Endodermal cell (in vitro differentiated cells): Measurements from ENCODE around the gene ZNF71. TPM values are rescaled to one million over a fixed set of nuclear protein-coding genes. Genes with fewer than 3 reads are reported as not detected.

Source experiments
- DNase-seq: peaks from one replicate; pipeline ENCODE4 v3.0.0-alpha.2; 2017
- H3K27ac ChIP-seq: 2 replicates; pipeline ENCODE4 v1.5.1; 2013; ENCODE audit warnings: mild to moderate bottlenecking, low read depth, low read length, moderate library complexity
- H3K27me3 ChIP-seq: 2 replicates; pipeline ENCODE4 v1.6.1; 2013; ENCODE audit warnings: mild to moderate bottlenecking, low read length, moderate library complexity; ENCODE audit not compliant: insufficient read depth, control insufficient read depth, poor library complexity, severe bottlenecking
- H3K36me3 ChIP-seq: 2 replicates; pipeline ENCODE4 v1.7.0; 2013; ENCODE audit warnings: mild to moderate bottlenecking, low read length, moderate library complexity; ENCODE audit not compliant: control insufficient read depth, insufficient read depth
- H3K4me1 ChIP-seq: one replicate; pipeline ENCODE4 v1.7.0; 2013; ENCODE audit warnings: low read length; ENCODE audit not compliant: control insufficient read depth, insufficient read depth
- H3K4me3 ChIP-seq: 2 replicates; pipeline ENCODE4 v1.5.1; 2013; ENCODE audit warnings: mild to moderate bottlenecking, low read length, moderate library complexity
- H3K9ac ChIP-seq: 2 replicates; pipeline ENCODE4 v1.6.1; 2013; ENCODE audit warnings: mild to moderate bottlenecking, low read length, moderate library complexity; ENCODE audit not compliant: poor library complexity, severe bottlenecking; ENCODE audit errors: extremely low read depth
- H3K9me3 ChIP-seq: 2 replicates; pipeline ENCODE4 v1.6.1; 2013; ENCODE audit warnings: mild to moderate bottlenecking, low read length, moderate library complexity; ENCODE audit not compliant: control insufficient read depth
- H3K27ac Mint-ChIP-seq: 2 replicates; pipeline ENCODE4 v1.8.0; 2020; ENCODE audit warnings: mixed read lengths
- H3K27me3 Mint-ChIP-seq: 2 replicates; pipeline ENCODE4 v1.8.0; 2021; ENCODE audit warnings: mild to moderate bottlenecking, mixed read lengths; ENCODE audit not compliant: insufficient read depth
- H3K36me3 Mint-ChIP-seq: 2 replicates; pipeline ENCODE4 v1.8.0; 2020; ENCODE audit warnings: low read depth, mixed read lengths
- H3K4me1 Mint-ChIP-seq: 2 replicates; pipeline ENCODE4 v1.8.0; 2020; ENCODE audit warnings: mixed read lengths
- H3K4me3 Mint-ChIP-seq: 2 replicates; pipeline ENCODE4 v1.8.0; 2020; ENCODE audit warnings: mild to moderate bottlenecking, moderate library complexity, mixed read lengths
- H3K9me3 Mint-ChIP-seq: 2 replicates; pipeline ENCODE4 v1.8.0; 2020; ENCODE audit warnings: mild to moderate bottlenecking, mixed read lengths
- CTCF ChIP-seq: fragments of 200-600 bp; sonication (generic); conservative IDR thresholded peaks from 2 replicates; pipeline ENCODE4 v1.5.0; 2021; ENCODE audit warnings: antibody characterized with exemption, mild to moderate bottlenecking
- WGBS, 2 experiments: methylation state at CpG; one replicate each; pipeline versions ENCODE4 v1.1.5 to v1.1.7; 2013; ENCODE audit warnings: missing lambda C conversion rate in 2 of 2, mixed read lengths in 1 of 2; ENCODE audit not compliant: insufficient coverage in 1 of 2, insufficient read length in 1 of 2; 5-methylcytosine and 5-hydroxymethylcytosine counted together
- total RNA-seq, 2 donors: library from RNA; stranded (reverse); fragmentation: NEBNext Ultra II Directional in 1 of 2; extraction: Animal tissue kit (Norgen Biotek cat#: 25700) in 1 of 2; gene quantifications; 2 replicates in 1 of 2; 3 replicates in 1 of 2; pipeline ENCODE4 v1.2.1, GENCODE V29; 2021

Gene ZNF71
- total RNA-seq, 2 donors from 2014 or later, result 8.8 to 9.1 TPM

- no peak overlapping the region for H3K4me3 Mint-ChIP-seq
- no peak overlapping the region for H3K9ac ChIP-seq
- no peak overlapping the region for H3K27ac ChIP-seq
- no peak overlapping the region for H3K4me3 ChIP-seq
- peaks cover 86% of the 10 kb centered on the region for H3K9me3 Mint-ChIP-seq
- H3K36me3 Mint-ChIP-seq, result peaks cover 2% of the 10 kb centered on the region
- no peak for TF ChIP-seq CTCF
- H3K27me3 Mint-ChIP-seq, result no peaks in the 10 kb centered on the region
- no peak overlapping the region for H3K27ac Mint-ChIP-seq
- no peaks in the 10 kb centered on the region for H3K36me3 ChIP-seq
- H3K4me1 Mint-ChIP-seq, result no peaks in the 10 kb centered on the region
- DNase-seq, result no peak
- 35 to 36% methylated on average over 1 of the region's 1 CpG for WGBS, 2 experiments
- no peaks in the 10 kb centered on the region for H3K4me1 ChIP-seq
- peaks cover 65% of the 10 kb centered on the region for H3K9me3 ChIP-seq
- no peaks in the 10 kb centered on the region for H3K27me3 ChIP-seq
These were observed 37.9 kb downstream of the ZNF71 start for GRCh38 chr19:56633021-56633420.

GRCh38 chr19:56637976-56638555, 43.0 kb downstream of the ZNF71 start:
- Mint-ChIP-seq H3K36me3 (peaks cover under 1% of the 10 kb centered on the region), H3K4me1 (no peaks in the 10 kb centered on the region), H3K27me3 (no peaks in the 10 kb centered on the region), H3K27ac (no peak overlapping the region), H3K9me3 (peaks cover 80% of the 10 kb centered on the region), H3K4me3 (no peak overlapping the region)
- DNase-seq, result peak; percentile 95
- 39 to 49% methylated on average over 13 to 21 of the region's 21 CpGs for WGBS, 2 experiments
- Histone ChIP-seq H3K27me3 (no peaks in the 10 kb centered on the region), H3K9me3 (peaks cover 63% of the 10 kb centered on the region), H3K27ac (no peak overlapping the region), H3K4me1 (no peaks in the 10 kb centered on the region), H3K4me3 (no peak overlapping the region), H3K9ac (no peak overlapping the region), H3K36me3 (no peaks in the 10 kb centered on the region)
- TF ChIP-seq CTCF, result no peak

- H3K27me3 Mint-ChIP-seq, result no peaks in the 10 kb centered on the region
- H3K36me3 Mint-ChIP-seq, result peaks cover 3% of the 10 kb centered on the region
- H3K27me3 ChIP-seq, result no peaks in the 10 kb centered on the region
- no peaks in the 10 kb centered on the region for H3K36me3 ChIP-seq
- 88 to 94% methylated on average over 7 of the region's 7 CpGs for WGBS, 2 experiments
- no peak overlapping the region for H3K27ac Mint-ChIP-seq
- no peak for DNase-seq
- no peak overlapping the region for H3K9ac ChIP-seq
- TF ChIP-seq CTCF, result no peak
- no peak overlapping the region for H3K4me3 Mint-ChIP-seq
- H3K9me3 Mint-ChIP-seq, result peaks cover 81% of the 10 kb centered on the region
- H3K4me3 ChIP-seq, result no peak overlapping the region
- no peak overlapping the region for H3K27ac ChIP-seq
- H3K4me1 ChIP-seq, result no peaks in the 10 kb centered on the region
- peaks cover 53% of the 10 kb centered on the region for H3K9me3 ChIP-seq
- H3K4me1 Mint-ChIP-seq, result no peaks in the 10 kb centered on the region
These were observed 44.1 kb downstream of the ZNF71 start for GRCh38 chr19:56639217-56639616.
